Esophagus squamous epithelium (tissue), 4 donors: ENCODE data around the gene ANKRD63.

Experiments used
- POLR2A ChIP-seq, 4 donors: fragments of 450-650 bp; IDR thresholded peaks; one replicate each; pipeline ENCODE4 v1.6.1; 2017; ENCODE audit warnings: antibody characterized with exemption in 4 of 4, mild to moderate bottlenecking in 4 of 4, moderate library complexity in 3 of 4
- TF ChIP-seq, protein P1 (sequence below), 6 experiments: fragments of 450-650 bp in 4 of 6; fragments of 200-600 bp in 2 of 6; sonication (generic) in 2 of 6; IDR thresholded peaks; one replicate each; pipeline ENCODE4 v1.5.1; 2016 to 2019; ENCODE audit warnings: antibody characterized with exemption in 6 of 6, mild to moderate bottlenecking in 4 of 6, moderate library complexity in 4 of 6

DNA sequence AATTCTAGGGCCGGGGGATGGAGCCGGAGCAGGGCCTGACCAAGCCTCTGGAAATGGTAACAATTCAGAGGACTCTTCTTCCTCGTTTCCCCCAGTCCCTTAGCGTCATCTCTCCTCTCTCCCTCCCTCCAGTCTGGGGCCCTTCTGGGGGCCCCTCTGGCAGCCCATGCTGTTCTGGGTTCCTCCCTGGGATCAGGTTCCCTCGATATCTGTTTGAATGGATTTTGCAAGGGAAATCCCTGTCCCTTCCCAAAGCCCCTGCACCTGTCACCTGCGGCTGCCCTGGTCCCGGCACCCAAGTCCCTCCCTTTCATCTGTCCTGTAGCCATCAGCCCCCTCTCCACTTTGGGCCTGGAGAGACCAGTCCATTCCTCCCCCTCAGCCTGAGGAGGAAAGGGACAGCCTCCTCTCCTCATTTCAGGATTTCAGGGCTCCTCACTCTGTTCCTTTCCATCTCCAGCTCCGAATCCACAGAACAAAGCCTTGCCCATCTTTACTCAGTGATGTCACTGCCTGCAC is 26.5 kb upstream of the ANKRD63 start:
- TF ChIP-seq, protein P1, sequence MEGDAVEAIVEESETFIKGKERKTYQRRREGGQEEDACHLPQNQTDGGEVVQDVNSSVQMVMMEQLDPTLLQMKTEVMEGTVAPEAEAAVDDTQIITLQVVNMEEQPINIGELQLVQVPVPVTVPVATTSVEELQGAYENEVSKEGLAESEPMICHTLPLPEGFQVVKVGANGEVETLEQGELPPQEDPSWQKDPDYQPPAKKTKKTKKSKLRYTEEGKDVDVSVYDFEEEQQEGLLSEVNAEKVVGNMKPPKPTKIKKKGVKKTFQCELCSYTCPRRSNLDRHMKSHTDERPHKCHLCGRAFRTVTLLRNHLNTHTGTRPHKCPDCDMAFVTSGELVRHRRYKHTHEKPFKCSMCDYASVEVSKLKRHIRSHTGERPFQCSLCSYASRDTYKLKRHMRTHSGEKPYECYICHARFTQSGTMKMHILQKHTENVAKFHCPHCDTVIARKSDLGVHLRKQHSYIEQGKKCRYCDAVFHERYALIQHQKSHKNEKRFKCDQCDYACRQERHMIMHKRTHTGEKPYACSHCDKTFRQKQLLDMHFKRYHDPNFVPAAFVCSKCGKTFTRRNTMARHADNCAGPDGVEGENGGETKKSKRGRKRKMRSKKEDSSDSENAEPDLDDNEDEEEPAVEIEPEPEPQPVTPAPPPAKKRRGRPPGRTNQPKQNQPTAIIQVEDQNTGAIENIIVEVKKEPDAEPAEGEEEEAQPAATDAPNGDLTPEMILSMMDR (IDR thresholded peaks at IDR 0.05): no peak
- no peak for TF ChIP-seq POLR2A (IDR thresholded peaks at IDR 0.05)
